MM.1S (cell line): ENCODE data around the gene VPS9D1.

Experiments
- CTCF ChIP-seq: fragments of 300-600 bp; sonication (generic); IDR thresholded peaks from 2 replicates; pipeline ENCODE4 v1.5.1; 2016; ENCODE audit warnings: antibody characterized with exemption, low read length, mixed read lengths
- EZH2 ChIP-seq: fragments of 300-600 bp; sonication (generic); optimal IDR thresholded peaks from 2 replicates; pipeline ENCODE3; 2017; ENCODE audit warnings: low read depth, mild to moderate bottlenecking, antibody characterized with exemption, low read length, mixed read lengths
- EZH2phosphoT487 ChIP-seq: fragments of 300-600 bp; sonication (generic); IDR thresholded peaks from 2 replicates; pipeline ENCODE4 v1.6.1; 2018; ENCODE audit warnings: antibody characterized with exemption, low read length

- TF ChIP-seq CTCF (no peak), EZH2phosphoT487 (no peak), EZH2 (no peak)
Observed at GRCh38 chr16:89697161-89697615, 23.5 kb downstream of the VPS9D1 start.
